Neural cell (in vitro differentiated cells): ENCODE results near the gene DAP. TPM values are rescaled to one million over a fixed set of nuclear protein-coding genes. Genes with fewer than 3 reads are reported as not detected.

Experiments
- H2AFZ ChIP-seq: fragments of 200-600, 300-800 bp; sonication (generic), shearing (Covaris generic); 2 replicates; pipeline ENCODE4 v1.6.0; 2014; ENCODE audit warnings: low read depth, mild to moderate bottlenecking, antibody characterized with exemption, low read length, moderate library complexity
- H3F3A ChIP-seq: fragments of 200-600 bp; shearing (Covaris generic); 2 replicates; pipeline ENCODE4 v1.6.1; 2016; ENCODE audit warnings: mild to moderate bottlenecking, moderate library complexity, mixed read lengths, antibody characterized with exemption, low read length; ENCODE audit not compliant: insufficient read depth, poor library complexity, severe bottlenecking
- H3K27ac ChIP-seq: fragments of 200-600, 300-800 bp; sonication (generic), shearing (Covaris generic); 2 replicates; pipeline ENCODE4 v1.5.1; 2014; ENCODE audit warnings: mild to moderate bottlenecking, low read length, moderate library complexity
- H3K27me3 ChIP-seq: fragments of 300-800, 200-600 bp; sonication (generic), shearing (Covaris generic); 2 replicates; pipeline ENCODE4 v1.6.0; 2014; ENCODE audit warnings: mild to moderate bottlenecking, low read depth, low read length, moderate library complexity; ENCODE audit not compliant: insufficient read depth
- H3K36me3 ChIP-seq: fragments of 300-800, 200-600 bp; sonication (generic), shearing (Covaris generic); 2 replicates; pipeline ENCODE4 v1.5.1; 2014; ENCODE audit warnings: mild to moderate bottlenecking, antibody characterized with exemption, low read length, moderate library complexity; ENCODE audit not compliant: insufficient read depth
- H3K4me2 ChIP-seq: fragments of 300-800, 200-600 bp; sonication (generic), shearing (Covaris generic); 2 replicates; pipeline ENCODE4 v1.6.0; 2014; ENCODE audit warnings: mild to moderate bottlenecking, low read length
- H3K4me3 ChIP-seq: fragments of 300-800, 200-600 bp; sonication (generic), shearing (Covaris generic); 2 replicates; pipeline ENCODE4 v1.5.1; 2014; ENCODE audit warnings: mild to moderate bottlenecking, low read length, moderate library complexity
- H3K79me2 ChIP-seq: fragments of 200-600 bp; shearing (Covaris generic); replicated peaks from 2 replicates; pipeline ENCODE4 v1.6.0; 2014; ENCODE audit warnings: mild to moderate bottlenecking, low read length, moderate library complexity; ENCODE audit not compliant: insufficient read depth
- H3K9ac ChIP-seq: fragments of 300-800, 200-600 bp; sonication (generic), shearing (Covaris generic); 2 replicates; pipeline ENCODE4 v1.6.1; 2016; ENCODE audit warnings: mild to moderate bottlenecking, low read length, mixed read lengths
- H3K9me2 ChIP-seq: fragments of 200-600 bp; shearing (Covaris generic); 2 replicates; pipeline ENCODE4 v1.6.1; 2016; ENCODE audit warnings: mild to moderate bottlenecking, low read length, mixed read lengths; ENCODE audit not compliant: insufficient read depth
- H3K9me3 ChIP-seq: fragments of 200-600, 300-800 bp; sonication (generic), shearing (Covaris generic); 2 replicates; pipeline ENCODE4 v1.6.1; 2016; ENCODE audit warnings: mild to moderate bottlenecking, mixed run types, low read length, moderate library complexity, mixed read lengths
- H4K20me1 ChIP-seq: fragments of 200-600 bp; shearing (Covaris generic); 2 replicates; pipeline ENCODE4 v1.6.1; 2016; ENCODE audit warnings: mild to moderate bottlenecking, mixed run types; ENCODE audit not compliant: insufficient read depth
- EP300 ChIP-seq: fragments of 450-650 bp; conservative IDR thresholded peaks from 2 replicates; pipeline ENCODE4 v1.6.1; 2014; ENCODE audit warnings: antibody characterized with exemption, mild to moderate bottlenecking, moderate library complexity; ENCODE audit not compliant: poor library complexity, severe bottlenecking
- EZH2 ChIP-seq: fragments of 200-600, 300-800 bp; shearing (Covaris generic), sonication (generic); IDR thresholded peaks from 2 replicates; pipeline ENCODE4 v1.6.1; 2014; ENCODE audit warnings: antibody characterized with exemption, low read length, borderline replicate concordance, mild to moderate bottlenecking; ENCODE audit not compliant: insufficient read depth, poor library complexity, severe bottlenecking
- MXI1 ChIP-seq: fragments of 450-650 bp; conservative IDR thresholded peaks from 2 replicates; pipeline ENCODE4 v1.6.1; 2014; ENCODE audit warnings: antibody characterized with exemption, mild to moderate bottlenecking; ENCODE audit not compliant: poor library complexity, severe bottlenecking
- POLR2AphosphoS5 ChIP-seq: IDR thresholded peaks from 2 replicates; pipeline ENCODE4 v1.6.1; 2012
- RAD21 ChIP-seq: fragments of 450-650 bp; conservative IDR thresholded peaks from 2 replicates; pipeline ENCODE4 v1.6.1; 2014; ENCODE audit warnings: antibody characterized with exemption, mild to moderate bottlenecking, moderate library complexity
- SMC3 ChIP-seq: fragments of 450-650 bp; conservative IDR thresholded peaks from 2 replicates; pipeline ENCODE4 v1.6.1; 2014; ENCODE audit warnings: antibody characterized with exemption, mild to moderate bottlenecking, moderate library complexity; ENCODE audit not compliant: poor library complexity
- TAF1 ChIP-seq: IDR thresholded peaks from 2 replicates; pipeline ENCODE4 v1.6.1; 2012; ENCODE audit warnings: low read depth
- polyA plus RNA-seq: library from polyadenylated mRNA; depleted of rRNA; stranded (reverse); fragments of >200 nt; gene quantifications from 2 replicates; pipeline ENCODE4 v1.2.3, GENCODE V29; 2014
- TF ChIP-seq, protein P1 (sequence below): IDR thresholded peaks from 2 replicates; pipeline ENCODE4 v1.6.1; 2012; ENCODE audit warnings: borderline replicate concordance
- TF ChIP-seq, protein P2 (sequence below): fragments of 450-650 bp; IDR thresholded peaks from 2 replicates; pipeline ENCODE4 v1.5.1; 2014; ENCODE audit warnings: antibody characterized with exemption, mild to moderate bottlenecking, moderate library complexity; ENCODE audit not compliant: poor library complexity, severe bottlenecking

The DAP gene
- polyA plus RNA-seq, 1 donor from 2014 or later: 9.3 TPM

GRCh38 chr5:10752451-10752850 lies 8.6 kb downstream of the DAP start:
- Histone ChIP-seq H3K79me2 (no peaks in the 10 kb centered on the region), H3K27me3 (no peaks in the 10 kb centered on the region)

DNA sequence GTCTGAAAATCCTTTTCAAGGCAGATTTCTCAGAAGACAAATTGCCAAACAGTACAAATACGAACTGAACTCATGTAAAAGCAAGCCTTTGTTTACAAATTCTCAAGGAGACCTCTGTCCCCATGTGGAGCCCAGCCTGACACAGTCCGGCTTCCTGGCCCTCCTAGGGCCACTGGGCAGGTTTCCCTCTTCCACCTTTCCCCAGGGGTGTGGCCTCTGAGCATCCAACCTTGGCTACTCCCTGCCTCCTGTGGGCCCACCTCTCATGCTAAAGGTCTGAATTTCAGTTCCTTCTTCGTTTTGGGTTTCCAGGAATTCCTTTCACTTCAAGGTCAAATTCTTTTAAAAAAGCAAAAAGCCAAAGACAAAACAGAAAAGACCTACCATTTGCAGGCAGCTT lies 10.1 kb downstream of the DAP start:
- no peaks in the 10 kb centered on the region for H3F3A ChIP-seq
- H3K27me3 ChIP-seq: no peaks in the 10 kb centered on the region
- H3K9me3 ChIP-seq: no peaks in the 10 kb centered on the region
- H3K79me2 ChIP-seq: no peaks in the 10 kb centered on the region
- no peak for TF ChIP-seq RAD21
- TF ChIP-seq EZH2: no peak
- TF ChIP-seq POLR2AphosphoS5: no peak
- TF ChIP-seq MXI1: no peak
- TF ChIP-seq TAF1: no peak
- TF ChIP-seq, protein P1, sequence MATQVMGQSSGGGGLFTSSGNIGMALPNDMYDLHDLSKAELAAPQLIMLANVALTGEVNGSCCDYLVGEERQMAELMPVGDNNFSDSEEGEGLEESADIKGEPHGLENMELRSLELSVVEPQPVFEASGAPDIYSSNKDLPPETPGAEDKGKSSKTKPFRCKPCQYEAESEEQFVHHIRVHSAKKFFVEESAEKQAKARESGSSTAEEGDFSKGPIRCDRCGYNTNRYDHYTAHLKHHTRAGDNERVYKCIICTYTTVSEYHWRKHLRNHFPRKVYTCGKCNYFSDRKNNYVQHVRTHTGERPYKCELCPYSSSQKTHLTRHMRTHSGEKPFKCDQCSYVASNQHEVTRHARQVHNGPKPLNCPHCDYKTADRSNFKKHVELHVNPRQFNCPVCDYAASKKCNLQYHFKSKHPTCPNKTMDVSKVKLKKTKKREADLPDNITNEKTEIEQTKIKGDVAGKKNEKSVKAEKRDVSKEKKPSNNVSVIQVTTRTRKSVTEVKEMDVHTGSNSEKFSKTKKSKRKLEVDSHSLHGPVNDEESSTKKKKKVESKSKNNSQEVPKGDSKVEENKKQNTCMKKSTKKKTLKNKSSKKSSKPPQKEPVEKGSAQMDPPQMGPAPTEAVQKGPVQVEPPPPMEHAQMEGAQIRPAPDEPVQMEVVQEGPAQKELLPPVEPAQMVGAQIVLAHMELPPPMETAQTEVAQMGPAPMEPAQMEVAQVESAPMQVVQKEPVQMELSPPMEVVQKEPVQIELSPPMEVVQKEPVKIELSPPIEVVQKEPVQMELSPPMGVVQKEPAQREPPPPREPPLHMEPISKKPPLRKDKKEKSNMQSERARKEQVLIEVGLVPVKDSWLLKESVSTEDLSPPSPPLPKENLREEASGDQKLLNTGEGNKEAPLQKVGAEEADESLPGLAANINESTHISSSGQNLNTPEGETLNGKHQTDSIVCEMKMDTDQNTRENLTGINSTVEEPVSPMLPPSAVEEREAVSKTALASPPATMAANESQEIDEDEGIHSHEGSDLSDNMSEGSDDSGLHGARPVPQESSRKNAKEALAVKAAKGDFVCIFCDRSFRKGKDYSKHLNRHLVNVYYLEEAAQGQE: no peak
- TF ChIP-seq EP300: no peak
- TF ChIP-seq, protein P2, sequence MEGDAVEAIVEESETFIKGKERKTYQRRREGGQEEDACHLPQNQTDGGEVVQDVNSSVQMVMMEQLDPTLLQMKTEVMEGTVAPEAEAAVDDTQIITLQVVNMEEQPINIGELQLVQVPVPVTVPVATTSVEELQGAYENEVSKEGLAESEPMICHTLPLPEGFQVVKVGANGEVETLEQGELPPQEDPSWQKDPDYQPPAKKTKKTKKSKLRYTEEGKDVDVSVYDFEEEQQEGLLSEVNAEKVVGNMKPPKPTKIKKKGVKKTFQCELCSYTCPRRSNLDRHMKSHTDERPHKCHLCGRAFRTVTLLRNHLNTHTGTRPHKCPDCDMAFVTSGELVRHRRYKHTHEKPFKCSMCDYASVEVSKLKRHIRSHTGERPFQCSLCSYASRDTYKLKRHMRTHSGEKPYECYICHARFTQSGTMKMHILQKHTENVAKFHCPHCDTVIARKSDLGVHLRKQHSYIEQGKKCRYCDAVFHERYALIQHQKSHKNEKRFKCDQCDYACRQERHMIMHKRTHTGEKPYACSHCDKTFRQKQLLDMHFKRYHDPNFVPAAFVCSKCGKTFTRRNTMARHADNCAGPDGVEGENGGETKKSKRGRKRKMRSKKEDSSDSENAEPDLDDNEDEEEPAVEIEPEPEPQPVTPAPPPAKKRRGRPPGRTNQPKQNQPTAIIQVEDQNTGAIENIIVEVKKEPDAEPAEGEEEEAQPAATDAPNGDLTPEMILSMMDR: no peak
- TF ChIP-seq SMC3: no peak
- H3K27ac ChIP-seq: no peak overlapping the region
- H3K4me2 ChIP-seq: no peak overlapping the region
- no peaks in the 10 kb centered on the region for H3K36me3 ChIP-seq
- H3K9me2 ChIP-seq: no peaks in the 10 kb centered on the region
- no peak overlapping the region for H2AFZ ChIP-seq
- no peak overlapping the region for H3K4me3 ChIP-seq
- no peaks in the 10 kb centered on the region for H4K20me1 ChIP-seq
- H3K9ac ChIP-seq: no peak overlapping the region

More at GRCh38 chr5:10752451-10752850, 8.6 kb downstream of the DAP start:
- Histone ChIP-seq H3K9me2 (no peaks in the 10 kb centered on the region), H2AFZ (no peak overlapping the region), H4K20me1 (no peaks in the 10 kb centered on the region), H3K36me3 (no peaks in the 10 kb centered on the region), H3K9me3 (no peaks in the 10 kb centered on the region), H3K4me2 (no peak overlapping the region), H3K27ac (no peak overlapping the region), H3K4me3 (no peak overlapping the region), H3K9ac (no peak overlapping the region), H3F3A (no peaks in the 10 kb centered on the region)
- TF ChIP-seq SMC3: no peak
- no peak for TF ChIP-seq POLR2AphosphoS5
- TF ChIP-seq RAD21: no peak
- no peak for TF ChIP-seq EZH2
- TF ChIP-seq EP300: no peak
- TF ChIP-seq, protein P1: no peak
- TF ChIP-seq TAF1: no peak
- TF ChIP-seq MXI1: no peak
- TF ChIP-seq, protein P2: no peak
